Right hindlimb (tissue), 1 donor: ENCODE data around the gene RHBG.

Experiments
- DNase-seq: peaks from one replicate; pipeline ENCODE4 v3.0.0-alpha.2; 2018

The RHBG gene

GRCh38 chr1:156386949-156387869, 18.2 kb downstream of the RHBG start:
- DNase-seq, result no peak

GRCh38 chr1:156387870-156388173, 18.8 kb downstream of the RHBG start:
- DNase-seq, result no peak

- DNase-seq, result peak; percentile 28
Measured at GRCh38 chr1:156388174-156389137, 19.4 kb downstream of the RHBG start.

GRCh38 chr1:156389311-156389710, 20.3 kb downstream of the RHBG start:
- no peak for DNase-seq

- no peak for DNase-seq
Measured at GRCh38 chr1:156390469-156391365, 21.7 kb downstream of the RHBG start.

GRCh38 chr1:156391366-156391677, 22.3 kb downstream of the RHBG start:
- DNase-seq, result no peak

- no peak for DNase-seq
Measured at GRCh38 chr1:156391701-156392100, 22.7 kb downstream of the RHBG start.

GRCh38 chr1:156392452-156392853, 23.4 kb downstream of the RHBG start:
- DNase-seq, result no peak

GRCh38 chr1:156393095-156393494, 24.1 kb downstream of the RHBG start:
- DNase-seq, result no peak

- DNase-seq, result no peak
Measured at GRCh38 chr1:156394082-156394481, 25.1 kb downstream of the RHBG start.

GRCh38 chr1:156394835-156395461, 25.9 kb downstream of the RHBG start:
- no peak for DNase-seq

GRCh38 chr1:156399355-156400125, 30.5 kb downstream of the RHBG start:
- no peak for DNase-seq

- no peak for DNase-seq
Measured at GRCh38 chr1:156400191-156400935, 31.4 kb downstream of the RHBG start.

GRCh38 chr1:156401041-156401574, 32.1 kb downstream of the RHBG start:
- no peak for DNase-seq

- no peak for DNase-seq
Measured at GRCh38 chr1:156401681-156402081, 32.7 kb downstream of the RHBG start.

- DNase-seq, result no peak
Measured at GRCh38 chr1:156402331-156403020, 33.5 kb downstream of the RHBG start.

- no peak for DNase-seq
Measured at GRCh38 chr1:156405670-156406069, 36.7 kb downstream of the RHBG start.

- no peak for DNase-seq
Measured at GRCh38 chr1:156406251-156406650, 37.2 kb downstream of the RHBG start.

GRCh38 chr1:156407344-156407743, 38.3 kb downstream of the RHBG start:
- no peak for DNase-seq

GRCh38 chr1:156407760-156408159, 38.7 kb downstream of the RHBG start:
- no peak for DNase-seq
